Neuronal stem cell (in vitro differentiated cells): ENCODE results near the gene ELAVL4.

Experiments
- DNase-seq: peaks from one replicate; pipeline ENCODE4 v3.0.0-alpha.2; 2013; ENCODE audit warnings: low spot score
- H2AFZ ChIP-seq: one replicate; pipeline ENCODE4 v1.6.1; 2013; ENCODE audit warnings: mild to moderate bottlenecking, low read length, inconsistent platforms
- H2AK5ac ChIP-seq: 2 replicates; pipeline ENCODE4 v1.6.1; 2013; ENCODE audit warnings: low read depth, mild to moderate bottlenecking, inconsistent platforms, low read length, moderate library complexity, mixed read lengths
- H2BK120ac ChIP-seq: 2 replicates; pipeline ENCODE4 v1.6.1; 2013; ENCODE audit warnings: low read depth, mild to moderate bottlenecking, inconsistent platforms, low read length, moderate library complexity, mixed read lengths
- H2BK12ac ChIP-seq: one replicate; pipeline ENCODE4 v1.6.1; 2013; ENCODE audit warnings: low read length, inconsistent platforms
- H2BK15ac ChIP-seq: 2 replicates; pipeline ENCODE4 v1.6.1; 2013; ENCODE audit warnings: mild to moderate bottlenecking, low read length, inconsistent platforms, mixed read lengths
- H2BK5ac ChIP-seq: one replicate; pipeline ENCODE4 v1.6.1; 2013; ENCODE audit warnings: inconsistent platforms, mild to moderate bottlenecking, low read length, moderate library complexity
- H3K14ac ChIP-seq: one replicate; pipeline ENCODE4 v1.6.1; 2013; ENCODE audit warnings: low read length, inconsistent platforms
- H3K18ac ChIP-seq: 2 replicates; pipeline ENCODE4 v1.6.1; 2013; ENCODE audit warnings: low read length, inconsistent platforms
- H3K23ac ChIP-seq: 2 replicates; pipeline ENCODE4 v1.6.1; 2013; ENCODE audit warnings: low read depth, mild to moderate bottlenecking, mixed read lengths, low read length, inconsistent platforms; ENCODE audit not compliant: poor library complexity
- H3K27ac ChIP-seq: replicated peaks from 3 replicates; pipeline ENCODE4 v1.5.1; 2013; ENCODE audit warnings: low read length, inconsistent platforms
- H3K27me3 ChIP-seq, 3 experiments: 2 replicates each; pipeline ENCODE4 v1.6.1; 2013; ENCODE audit warnings: low read length in 3 of 3, mild to moderate bottlenecking in 2 of 3, inconsistent platforms in 1 of 3, low read depth in 1 of 3, mixed read lengths in 1 of 3, moderate library complexity in 1 of 3; ENCODE audit not compliant: control insufficient read depth in 3 of 3, insufficient read depth in 3 of 3
- H3K36me3 ChIP-seq, 2 donors: replicated peaks in 1 of 2; 2 replicates each; pipeline ENCODE4 v1.6.1; 2013; ENCODE audit warnings: low read length in 2 of 2; ENCODE audit not compliant: control insufficient read depth in 2 of 2, insufficient read depth in 2 of 2
- H3K4ac ChIP-seq: 2 replicates; pipeline ENCODE4 v1.6.1; 2013; ENCODE audit warnings: inconsistent platforms, mild to moderate bottlenecking, low read length, moderate library complexity
- H3K4me1 ChIP-seq, 2 donors: 1 replicate in 1 of 2; 2 replicates in 1 of 2; pipeline ENCODE4 v1.6.1; 2013; ENCODE audit warnings: low read length in 2 of 2, low read depth in 1 of 2; ENCODE audit not compliant: control insufficient read depth in 2 of 2, insufficient read depth in 1 of 2
- H3K4me2 ChIP-seq: one replicate; pipeline ENCODE4 v1.6.1; 2013; ENCODE audit warnings: mild to moderate bottlenecking, low read length, inconsistent platforms; ENCODE audit not compliant: insufficient read depth, poor library complexity, severe bottlenecking
- H3K4me3 ChIP-seq, 2 donors: 2 replicates each; pipeline ENCODE4 v1.5.1; 2013; ENCODE audit warnings: low read length in 2 of 2, mild to moderate bottlenecking in 2 of 2, inconsistent platforms in 1 of 2, moderate library complexity in 1 of 2
- H3K79me1 ChIP-seq: one replicate; pipeline ENCODE4 v1.6.1; 2013; ENCODE audit warnings: low read depth, mild to moderate bottlenecking, inconsistent platforms, low read length, moderate library complexity
- H3K9ac ChIP-seq: one replicate; pipeline ENCODE4 v1.6.1; 2013; ENCODE audit warnings: mild to moderate bottlenecking, low read depth, low read length, inconsistent platforms; ENCODE audit not compliant: poor library complexity
- H3K9me3 ChIP-seq, 2 donors: replicated peaks in 1 of 2; 2 replicates each; pipeline versions ENCODE3 to v1.6.1; 2013; ENCODE audit warnings: low read length in 2 of 2, mild to moderate bottlenecking in 2 of 2, inconsistent platforms in 1 of 2, low read depth in 1 of 2, mixed read lengths in 1 of 2, moderate library complexity in 1 of 2; ENCODE audit not compliant: control insufficient read depth in 2 of 2, insufficient read depth in 1 of 2
- H4K8ac ChIP-seq: one replicate; pipeline ENCODE4 v1.6.1; 2013; ENCODE audit warnings: low read depth, mild to moderate bottlenecking, inconsistent platforms, low read length, moderate library complexity
- H4K91ac ChIP-seq: one replicate; pipeline ENCODE4 v1.6.1; 2013; ENCODE audit warnings: low read length, low read depth, mild to moderate bottlenecking, inconsistent platforms; ENCODE audit not compliant: poor library complexity
- WGBS, 2 donors: extraction: QIAGEN DNeasy Blood & Tissue Kit; methylation state at CpG; one replicate each; pipeline ENCODE4 v1.1.7; 2013; ENCODE audit warnings: missing lambda C conversion rate in 2 of 2, mixed read lengths in 1 of 2; ENCODE audit not compliant: insufficient read length in 2 of 2, insufficient replicate concordance in 1 of 2; ENCODE audit errors: extremely low coverage in 2 of 2; 5-methylcytosine and 5-hydroxymethylcytosine counted together

ELAVL4 gene

GRCh38 chr1:50155541-50155940 is 46.8 kb downstream of the ELAVL4 start:
- Histone ChIP-seq H3K27me3 (no peaks in the 10 kb centered on the region), H2AK5ac (no peak overlapping the region), H3K27ac (no peak overlapping the region), H2AFZ (no peak overlapping the region), H3K14ac (no peak overlapping the region), H3K18ac (no peak overlapping the region), H2BK15ac (no peak overlapping the region), H3K9me3 (no peaks in the 10 kb centered on the region), H2BK12ac (no peak overlapping the region), H3K36me3 (no peaks in the 10 kb centered on the region), H2BK120ac (no peak overlapping the region), H3K9ac (no peak overlapping the region), H3K4me1 (no peaks in the 10 kb centered on the region), H3K79me1 (no peaks in the 10 kb centered on the region), H3K4me3 (no peak overlapping the region), H3K4ac (no peak overlapping the region), H3K23ac (no peak overlapping the region), H3K4me2 (no peak overlapping the region), H4K91ac (no peak overlapping the region), H4K8ac (no peak overlapping the region), H2BK5ac (no peak overlapping the region)
- no peak for DNase-seq
- WGBS, 2 donors = no CpG with 5 or more reads among the region's 3 CpGs

- H3K14ac ChIP-seq = no peak overlapping the region
- no peak overlapping the region for H2AK5ac ChIP-seq
- no peaks in the 10 kb centered on the region for H3K9me3 ChIP-seq
- H3K27ac ChIP-seq = no peak overlapping the region
- H3K36me3 ChIP-seq = no peaks in the 10 kb centered on the region
- no peak overlapping the region for H4K8ac ChIP-seq
- H2BK120ac ChIP-seq = no peak overlapping the region
- no peak overlapping the region for H3K23ac ChIP-seq
- no peak overlapping the region for H2BK15ac ChIP-seq
- H3K4me1 ChIP-seq = no peaks in the 10 kb centered on the region
- no peak overlapping the region for H2BK5ac ChIP-seq
- no peak overlapping the region for H4K91ac ChIP-seq
- no peak overlapping the region for H3K4me3 ChIP-seq
- no peak overlapping the region for H2AFZ ChIP-seq
- no peak for DNase-seq
- no peak overlapping the region for H3K4ac ChIP-seq
- no peak overlapping the region for H2BK12ac ChIP-seq
- WGBS, 2 donors = no CpG with 5 or more reads among the region's 7 CpGs
- no peak overlapping the region for H3K18ac ChIP-seq
- H3K79me1 ChIP-seq = no peaks in the 10 kb centered on the region
- no peak overlapping the region for H3K4me2 ChIP-seq
- H3K9ac ChIP-seq = no peak overlapping the region
- no peaks in the 10 kb centered on the region for H3K27me3 ChIP-seq
These were observed 47.7 kb downstream of the ELAVL4 start for GRCh38 chr1:50156241-50157010.

- Histone ChIP-seq H2BK120ac (no peak overlapping the region), H3K14ac (no peak overlapping the region), H3K18ac (no peak overlapping the region), H3K27ac (no peak overlapping the region), H2BK15ac (no peak overlapping the region), H3K9me3 (no peaks in the 10 kb centered on the region), H2BK5ac (no peak overlapping the region), H2BK12ac (no peak overlapping the region), H3K27me3 (no peaks in the 10 kb centered on the region), H3K23ac (no peak overlapping the region), H3K36me3 (no peaks in the 10 kb centered on the region), H3K4ac (no peak overlapping the region), H3K4me1 (peaks cover 0 to 1% of the 10 kb centered on the region in 2 donors), H2AK5ac (no peak overlapping the region), H3K9ac (no peak overlapping the region), H4K91ac (no peak overlapping the region), H3K4me2 (no peak overlapping the region), H3K4me3 (no peak overlapping the region), H2AFZ (no peak overlapping the region), H4K8ac (no peak overlapping the region), H3K79me1 (no peaks in the 10 kb centered on the region)
- no peak for DNase-seq
- no CpG with 5 or more reads among the region's 3 CpGs for WGBS, 2 donors
These were observed 48.7 kb downstream of the ELAVL4 start for GRCh38 chr1:50157306-50157941.

GRCh38 chr1:50158421-50158820 is 49.7 kb downstream of the ELAVL4 start:
- Histone ChIP-seq H3K36me3 (no peaks in the 10 kb centered on the region), H3K27ac (no peak overlapping the region), H4K8ac (no peak overlapping the region), H2AFZ (no peak overlapping the region), H3K79me1 (no peaks in the 10 kb centered on the region), H2BK15ac (no peak overlapping the region), H2AK5ac (no peak overlapping the region), H4K91ac (no peak overlapping the region), H3K9ac (no peak overlapping the region), H3K27me3 (no peaks in the 10 kb centered on the region), H3K4me1 (peaks cover 0 to 1% of the 10 kb centered on the region in 2 donors), H3K4ac (no peak overlapping the region), H3K9me3 (no peaks in the 10 kb centered on the region), H3K23ac (no peak overlapping the region), H3K14ac (no peak overlapping the region), H3K4me2 (no peak overlapping the region), H3K18ac (no peak overlapping the region), H2BK120ac (no peak overlapping the region), H2BK5ac (no peak overlapping the region), H3K4me3 (no peak overlapping the region), H2BK12ac (no peak overlapping the region)
- WGBS, 2 donors = no CpG with 5 or more reads among the region's 1 CpG
- DNase-seq = no peak
